Keratinocyte (primary cell): Measurements from ENCODE around the gene PCDH15. TPM values are rescaled to one million over a fixed set of nuclear protein-coding genes. Genes with fewer than 3 reads are reported as not detected.

Experiments
- DNase-seq: peaks from one replicate; pipeline ENCODE4 v3.0.0-alpha.2; 2011; ENCODE audit warnings: low read depth, missing footprints, low spot score
- FAIRE-seq: peaks from 2 replicates; lab custom pipeline; 2011; peaks lifted over from hg19 to GRCh38; lab: Jason Lieb, UNC
- H2AFZ ChIP-seq: 2 replicates; pipeline ENCODE4 v1.6.0; 2012; ENCODE audit warnings: low read length, control low read depth, inconsistent platforms; ENCODE audit not compliant: control insufficient read depth
- H3K27ac ChIP-seq: 2 replicates; pipeline ENCODE4 v1.5.1; 2011; ENCODE audit warnings: low read length; ENCODE audit not compliant: control insufficient read depth, insufficient read depth
- H3K27me3 ChIP-seq: 3 replicates; pipeline ENCODE4 v1.6.0; 2011; ENCODE audit warnings: low read length; ENCODE audit not compliant: control insufficient read depth, insufficient read depth; ENCODE audit errors: extremely low read depth
- H3K36me3 ChIP-seq, 2 experiments: 2 replicates in 1 of 2; 3 replicates in 1 of 2; pipeline ENCODE4 v1.5.1; 2011; ENCODE audit warnings: low read length in 2 of 2, mild to moderate bottlenecking in 1 of 2; ENCODE audit not compliant: control insufficient read depth in 2 of 2, insufficient read depth in 2 of 2; ENCODE audit errors: extremely low read depth in 1 of 2
- H3K4me1 ChIP-seq: 3 replicates; pipeline ENCODE4 v1.5.1; 2011; ENCODE audit warnings: low read length; ENCODE audit not compliant: control insufficient read depth, insufficient read depth; ENCODE audit errors: extremely low read depth
- H3K4me2 ChIP-seq: 3 replicates; pipeline ENCODE4 v1.6.0; 2011; ENCODE audit warnings: low read depth, low read length; ENCODE audit not compliant: control insufficient read depth, insufficient read depth; ENCODE audit errors: extremely low read depth
- H3K4me3 ChIP-seq, 3 experiments: fragments of 200-600 bp in 1 of 3; sonication (generic) in 1 of 3; 2 replicates in 2 of 3; 3 replicates in 1 of 3; pipeline ENCODE4 v1.5.1; 2011 to 2016; ENCODE audit warnings: low read length in 3 of 3, mild to moderate bottlenecking in 3 of 3, control low read depth in 2 of 3, inconsistent platforms in 1 of 3, low read depth in 1 of 3, mixed read lengths in 1 of 3, mixed run types in 1 of 3, moderate library complexity in 1 of 3; ENCODE audit not compliant: control insufficient read depth in 2 of 3, insufficient read depth in 2 of 3; ENCODE audit errors: extremely low read depth in 1 of 3
- H3K79me2 ChIP-seq: 2 replicates; pipeline ENCODE4 v1.6.0; 2012; ENCODE audit warnings: low read length; ENCODE audit not compliant: control insufficient read depth, insufficient read depth
- H3K9ac ChIP-seq: 3 replicates; pipeline ENCODE4 v1.6.0; 2011; ENCODE audit warnings: low read length; ENCODE audit not compliant: control insufficient read depth, insufficient read depth; ENCODE audit errors: extremely low read depth
- H3K9me1 ChIP-seq: 3 replicates; pipeline ENCODE4 v1.6.0; 2011; ENCODE audit warnings: low read length; ENCODE audit not compliant: control insufficient read depth, insufficient read depth; ENCODE audit errors: extremely low read depth
- H3K9me3 ChIP-seq: 2 replicates; pipeline ENCODE4 v1.5.1; 2012; ENCODE audit warnings: low read depth, low read length; ENCODE audit not compliant: control insufficient read depth
- H4K20me1 ChIP-seq: 3 replicates; pipeline ENCODE4 v1.6.0; 2011; ENCODE audit warnings: low read length; ENCODE audit not compliant: control insufficient read depth, insufficient read depth; ENCODE audit errors: extremely low read depth
- EZH2 ChIP-seq: IDR thresholded peaks from one replicate; pipeline ENCODE4 v1.6.1; 2012; ENCODE audit warnings: inconsistent platforms, mild to moderate bottlenecking, low read length, moderate library complexity
- dilution Hi-C: fragments of 300-500 bp; cut with MboI; formaldehyde crosslinking; loops from one replicate; pipeline ENCODE4 v1.7.0; 2020; ENCODE audit warnings: low sequenced_read_pairs; ENCODE audit not compliant: extremely low pct_ligation_motif_present
- polyA plus RNA-seq, 5 experiments: library from polyadenylated mRNA; depleted of rRNA in 3 of 5; stranded (reverse) in 3 of 5; stranded (forward) in 1 of 5; unstranded in 1 of 5; fragments of >200 nt; gene quantifications; 1 replicate in 1 of 5; 2 replicates in 3 of 5; 3 replicates in 1 of 5; pipeline versions ENCODE4 v1.2.1 to v1.2.3, GENCODE V29; 2011 to 2012; ENCODE audit warnings: missing spikeins in 2 of 5, low read depth in 1 of 5, low replicate concordance in 1 of 5
- TF ChIP-seq, protein P1 (sequence below), 3 experiments: IDR thresholded peaks in 1 of 3; conservative IDR thresholded peaks in 1 of 3; optimal IDR thresholded peaks in 1 of 3; 2 replicates in 2 of 3; 3 replicates in 1 of 3; pipeline versions ENCODE3 to v1.5.1; 2011; ENCODE audit warnings: low read length in 3 of 3, mild to moderate bottlenecking in 3 of 3, moderate library complexity in 2 of 3, control low read depth in 1 of 3, inconsistent platforms in 1 of 3; ENCODE audit not compliant: insufficient read depth in 2 of 3; ENCODE audit errors: extremely low read depth in 1 of 3

The PCDH15 gene
- polyA plus RNA-seq, 1 donor (not counting 4 experiments of a cell fraction or from before 2014, with no cell fraction given), result not detected

DNA sequence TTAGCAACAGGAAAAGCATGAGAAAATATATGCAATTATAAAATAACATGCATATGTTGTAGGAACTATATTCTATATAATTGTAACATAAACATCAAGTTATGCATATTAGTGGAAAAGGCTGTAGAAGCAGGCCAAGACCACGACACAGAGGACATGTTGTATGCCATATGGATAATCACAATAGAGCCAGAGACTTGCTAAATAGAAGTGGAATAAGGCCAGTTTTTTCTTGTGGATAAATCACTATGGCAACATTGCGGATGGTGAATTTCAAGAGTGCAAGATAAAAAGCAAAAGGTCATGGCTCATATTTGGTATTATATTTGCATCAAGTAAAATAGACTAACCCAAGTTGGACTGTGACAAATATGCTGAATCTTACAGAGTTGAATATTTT lies 93.0 kb downstream of the PCDH15 start:
- TF ChIP-seq EZH2, result no peak
- TF ChIP-seq, protein P1, sequence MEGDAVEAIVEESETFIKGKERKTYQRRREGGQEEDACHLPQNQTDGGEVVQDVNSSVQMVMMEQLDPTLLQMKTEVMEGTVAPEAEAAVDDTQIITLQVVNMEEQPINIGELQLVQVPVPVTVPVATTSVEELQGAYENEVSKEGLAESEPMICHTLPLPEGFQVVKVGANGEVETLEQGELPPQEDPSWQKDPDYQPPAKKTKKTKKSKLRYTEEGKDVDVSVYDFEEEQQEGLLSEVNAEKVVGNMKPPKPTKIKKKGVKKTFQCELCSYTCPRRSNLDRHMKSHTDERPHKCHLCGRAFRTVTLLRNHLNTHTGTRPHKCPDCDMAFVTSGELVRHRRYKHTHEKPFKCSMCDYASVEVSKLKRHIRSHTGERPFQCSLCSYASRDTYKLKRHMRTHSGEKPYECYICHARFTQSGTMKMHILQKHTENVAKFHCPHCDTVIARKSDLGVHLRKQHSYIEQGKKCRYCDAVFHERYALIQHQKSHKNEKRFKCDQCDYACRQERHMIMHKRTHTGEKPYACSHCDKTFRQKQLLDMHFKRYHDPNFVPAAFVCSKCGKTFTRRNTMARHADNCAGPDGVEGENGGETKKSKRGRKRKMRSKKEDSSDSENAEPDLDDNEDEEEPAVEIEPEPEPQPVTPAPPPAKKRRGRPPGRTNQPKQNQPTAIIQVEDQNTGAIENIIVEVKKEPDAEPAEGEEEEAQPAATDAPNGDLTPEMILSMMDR (optimal IDR thresholded peaks at IDR 0.05 in 1 of 3, IDR thresholded peaks at IDR 0.05 in 1 of 3, conservative IDR thresholded peaks at IDR 0.05 in 1 of 3; ENCODE audit: extremely low read depth in 1 of 3, insufficient read depth in 2 of 3, low read length in 3 of 3), result no peak
- dilution Hi-C loops, result no loop called here
- DNase-seq, result no peak

DNA sequence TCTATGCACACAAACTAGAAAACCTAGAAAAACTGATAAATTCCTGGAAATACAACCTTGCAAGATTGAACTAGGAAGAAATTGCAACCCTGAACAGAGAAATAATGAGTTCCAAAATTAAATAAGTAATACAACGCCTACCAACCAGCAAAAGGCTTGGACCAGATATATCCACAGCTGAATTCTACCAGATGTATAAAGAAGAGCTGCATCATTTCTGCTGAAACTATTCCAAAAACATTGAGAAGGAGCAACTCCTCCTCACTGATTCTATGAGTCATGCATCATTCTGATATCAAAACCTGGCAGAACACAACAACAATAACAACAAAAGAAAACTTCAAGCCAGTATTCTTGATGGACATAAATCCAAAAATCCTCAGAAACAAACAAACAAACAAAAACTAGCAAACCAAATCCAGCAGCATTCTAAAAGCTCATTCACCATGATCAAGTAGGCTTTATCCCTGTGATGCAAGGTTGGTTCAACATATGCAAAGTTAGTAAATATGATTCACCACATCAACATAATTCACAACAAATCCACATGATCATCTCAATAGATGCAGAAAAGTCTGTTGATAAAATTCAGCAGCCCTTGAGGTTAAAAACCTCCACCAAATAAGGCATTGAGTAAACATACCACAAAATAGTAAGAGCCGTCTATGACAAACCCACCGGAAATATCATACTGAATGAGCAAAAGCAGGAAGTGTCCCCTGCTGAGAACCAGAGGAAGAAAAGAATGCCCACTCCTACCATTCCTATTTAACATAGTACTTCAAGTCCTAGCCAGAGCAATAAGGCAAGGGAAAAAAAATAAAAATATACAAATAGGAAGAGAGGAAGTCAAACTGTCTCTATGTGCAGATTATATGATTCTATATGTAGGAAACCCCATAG lies 98.2 kb downstream of the PCDH15 start:
- H3K4me3 ChIP-seq, result no peak overlapping the region
- no peak overlapping the region for H3K27ac ChIP-seq
- TF ChIP-seq, protein P1 (optimal IDR thresholded peaks at IDR 0.05 in 1 of 3, IDR thresholded peaks at IDR 0.05 in 1 of 3, conservative IDR thresholded peaks at IDR 0.05 in 1 of 3; ENCODE audit: extremely low read depth in 1 of 3, insufficient read depth in 2 of 3, low read length in 3 of 3), result no peak
- TF ChIP-seq EZH2, result no peak
- H4K20me1 ChIP-seq, result no peaks in the 10 kb centered on the region
- no peak overlapping the region for H2AFZ ChIP-seq
- H3K79me2 ChIP-seq, result no peaks in the 10 kb centered on the region
- dilution Hi-C loops, result no loop called here
- no peaks in the 10 kb centered on the region for H3K36me3 ChIP-seq
- H3K4me2 ChIP-seq, result no peak overlapping the region
- H3K27me3 ChIP-seq, result no peaks in the 10 kb centered on the region
- DNase-seq, result no peak
- no peak overlapping the region for H3K9ac ChIP-seq
- H3K9me3 ChIP-seq, result no peaks in the 10 kb centered on the region
- H3K4me1 ChIP-seq, result no peaks in the 10 kb centered on the region
- no peak for FAIRE-seq
- H3K9me1 ChIP-seq, result no peaks in the 10 kb centered on the region

More for the DNA sequence above, 93.0 kb downstream of the PCDH15 start:
- Histone ChIP-seq H3K9ac (no peak overlapping the region), H4K20me1 (no peaks in the 10 kb centered on the region), H3K27me3 (no peaks in the 10 kb centered on the region), H3K9me1 (no peaks in the 10 kb centered on the region), H3K4me3 (no peak overlapping the region), H3K9me3 (no peaks in the 10 kb centered on the region), H2AFZ (no peak overlapping the region), H3K4me2 (no peak overlapping the region), H3K27ac (no peak overlapping the region), H3K36me3 (no peaks in the 10 kb centered on the region), H3K79me2 (no peaks in the 10 kb centered on the region), H3K4me1 (no peaks in the 10 kb centered on the region)
- no peak for FAIRE-seq
